H4 (cell line): ENCODE results near the gene RANBP17. TPM values are rescaled to one million over a fixed set of nuclear protein-coding genes. Genes with fewer than 3 reads are reported as not detected.
A peak's percentile ranks its signal among the peaks of the same experiment; 100 is the strongest.

ENCODE experiments used
- DNase-seq: peaks from one replicate; pipeline ENCODE4 v3.0.0-alpha.2; 2015; ENCODE audit warnings: low spot score
- total RNA-seq: library from RNA; depleted of rRNA; stranded (reverse); fragments of >200 nt; shearing (Covaris generic); gene quantifications from 2 replicates; pipeline ENCODE4 v1.2.3, GENCODE V29; 2014

The RANBP17 gene
- total RNA-seq, 1 experiment from 2014 or later: not detected

DNA sequence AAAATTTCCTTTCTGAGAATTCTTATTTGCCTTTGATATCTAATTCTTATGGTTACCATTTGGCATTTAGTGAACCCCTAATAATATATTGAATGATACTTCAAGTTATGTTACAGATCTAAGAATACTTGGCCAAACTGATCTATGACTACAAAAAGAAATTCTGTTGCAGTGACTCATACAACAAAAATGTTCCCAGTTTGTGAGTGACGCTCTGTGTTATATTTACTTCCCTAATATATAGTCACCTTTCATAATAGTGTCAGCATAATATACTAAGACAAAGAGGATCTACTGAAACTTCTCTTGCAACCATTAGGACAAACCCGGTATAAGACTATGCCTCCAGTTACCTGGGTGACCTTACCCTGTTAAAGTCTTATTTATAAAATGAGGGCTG, 230.4 kb downstream of the RANBP17 start:
- DNase-seq: no peak

DNA sequence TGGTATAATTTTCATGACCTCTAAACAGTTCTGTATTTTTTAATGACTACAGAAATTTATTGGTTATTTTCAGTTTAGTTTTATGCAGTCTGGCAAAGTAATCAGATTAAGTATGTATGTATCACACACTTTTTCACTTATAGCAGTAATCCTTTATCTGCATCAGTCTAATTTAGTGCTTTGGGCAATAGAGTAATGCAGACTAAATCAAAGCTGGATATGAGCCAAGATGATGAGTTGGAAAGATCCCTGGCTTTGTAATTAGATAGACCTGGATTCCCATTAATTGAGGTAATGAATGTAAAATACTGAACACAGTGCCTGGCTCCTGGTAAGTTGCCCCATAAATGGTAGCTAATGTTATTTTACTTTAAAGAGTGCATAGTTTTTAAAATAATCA, 231.8 kb downstream of the RANBP17 start:
- no peak for DNase-seq

DNA sequence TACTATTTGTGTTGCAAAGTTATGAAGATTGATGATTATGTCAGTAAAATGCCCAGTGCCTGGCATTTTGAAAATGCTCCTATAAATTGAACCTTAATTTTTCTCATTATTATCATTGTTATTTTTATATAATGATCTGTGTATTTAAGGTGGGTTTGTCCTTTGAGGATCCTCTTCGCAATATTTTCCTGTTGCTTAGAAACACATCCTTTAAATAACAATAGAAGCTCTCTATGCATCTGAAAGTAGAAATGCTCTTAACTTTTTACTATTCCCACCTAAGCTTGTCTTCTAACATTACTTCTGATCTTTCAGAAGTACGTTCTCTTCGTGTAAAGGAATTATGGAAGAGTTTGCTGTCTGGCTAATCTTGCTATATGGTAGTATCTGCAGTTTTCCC, 232.5 kb downstream of the RANBP17 start:
- DNase-seq: no peak

DNA sequence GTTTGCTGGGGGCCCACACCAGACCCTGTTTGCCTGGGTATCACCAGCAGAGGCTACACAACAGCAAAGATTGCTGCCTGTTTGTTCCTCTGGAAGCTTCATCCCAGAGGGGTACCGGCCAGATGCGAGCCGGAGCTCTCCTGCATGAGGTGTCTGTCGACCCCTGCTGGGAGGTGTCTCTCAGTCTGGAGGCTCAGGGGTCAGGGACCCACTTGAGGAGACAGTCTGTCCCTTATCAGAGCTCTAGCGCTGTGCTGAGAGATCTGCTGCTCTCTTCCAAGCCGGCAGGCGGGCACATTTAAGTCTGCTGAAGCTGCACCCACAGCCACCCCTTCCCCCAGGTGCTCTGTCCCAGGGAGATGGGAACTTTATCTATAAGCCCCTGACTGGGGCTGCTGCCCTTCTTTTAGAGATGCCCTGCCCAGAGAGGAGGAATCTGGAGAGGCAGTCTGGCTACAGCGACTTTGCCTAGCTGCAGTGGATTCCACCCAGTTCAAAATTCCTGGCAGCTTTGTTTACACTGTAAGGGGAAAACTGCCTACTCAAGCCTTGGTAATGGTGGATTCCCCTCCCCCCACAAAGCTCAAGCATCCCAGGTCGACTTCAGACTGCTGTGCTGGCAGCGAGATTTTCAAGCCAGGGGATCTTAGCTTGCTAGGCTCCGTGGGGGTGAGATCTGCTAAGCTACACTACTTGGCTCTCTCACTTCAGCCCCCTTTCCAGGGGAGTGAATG, 241.2 kb downstream of the RANBP17 start:
- DNase-seq: no peak

DNA sequence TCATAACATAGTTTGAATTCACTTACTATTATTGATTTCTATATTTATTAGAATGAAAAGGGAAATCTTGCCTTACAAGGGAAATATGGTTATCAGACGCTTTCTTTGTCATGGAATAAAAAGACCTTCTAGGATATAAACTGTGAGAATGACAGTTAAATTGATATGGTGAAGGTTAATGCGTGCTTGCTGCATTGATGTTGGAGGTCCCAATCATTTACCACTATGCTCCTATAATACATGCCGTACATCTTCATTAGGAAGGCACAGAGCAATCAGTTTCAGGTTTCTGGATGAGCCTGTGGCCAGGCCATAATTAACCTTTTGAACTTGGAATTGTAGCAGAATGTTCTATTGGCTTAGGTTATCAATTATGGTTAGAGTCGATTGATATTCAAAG, 245.9 kb downstream of the RANBP17 start:
- DNase-seq: no peak

DNA sequence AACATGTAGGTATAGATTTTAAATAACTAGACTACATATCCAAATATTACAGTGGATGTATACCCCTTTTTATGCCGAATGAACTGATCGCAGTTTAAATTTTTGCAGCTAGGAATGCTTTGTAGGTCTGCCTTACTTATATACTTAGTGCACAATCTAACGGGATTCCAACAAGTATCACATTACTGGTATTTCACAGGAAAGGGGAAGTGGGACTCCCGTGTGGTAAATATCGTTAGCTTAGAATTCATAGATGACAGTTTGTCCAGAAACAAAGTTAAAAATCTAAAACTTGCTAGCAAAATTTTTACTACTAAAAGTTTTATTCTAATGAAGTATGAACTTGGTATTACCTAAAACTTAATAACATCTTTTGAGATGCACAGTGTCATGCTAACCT, 253.7 kb downstream of the RANBP17 start:
- no peak for DNase-seq

DNA sequence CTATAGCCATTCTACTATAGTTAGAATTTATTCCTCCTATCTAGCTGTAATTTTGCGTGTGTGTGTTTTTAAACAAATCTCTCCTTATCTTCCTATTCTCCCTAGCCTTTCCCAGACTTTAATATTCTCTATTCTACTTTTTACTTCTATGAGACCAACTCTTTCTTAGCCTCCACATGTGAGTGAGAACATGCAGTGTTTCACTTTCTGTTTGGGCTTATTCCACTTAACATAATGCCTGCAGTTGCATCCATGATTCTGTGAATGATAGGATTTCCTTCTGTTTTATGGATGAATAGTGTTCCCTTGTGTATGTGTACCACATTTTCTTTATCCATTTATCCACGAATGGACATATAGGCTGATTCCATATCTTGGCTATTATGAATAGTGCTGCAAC, 254.9 kb downstream of the RANBP17 start:
- DNase-seq: no peak

DNA sequence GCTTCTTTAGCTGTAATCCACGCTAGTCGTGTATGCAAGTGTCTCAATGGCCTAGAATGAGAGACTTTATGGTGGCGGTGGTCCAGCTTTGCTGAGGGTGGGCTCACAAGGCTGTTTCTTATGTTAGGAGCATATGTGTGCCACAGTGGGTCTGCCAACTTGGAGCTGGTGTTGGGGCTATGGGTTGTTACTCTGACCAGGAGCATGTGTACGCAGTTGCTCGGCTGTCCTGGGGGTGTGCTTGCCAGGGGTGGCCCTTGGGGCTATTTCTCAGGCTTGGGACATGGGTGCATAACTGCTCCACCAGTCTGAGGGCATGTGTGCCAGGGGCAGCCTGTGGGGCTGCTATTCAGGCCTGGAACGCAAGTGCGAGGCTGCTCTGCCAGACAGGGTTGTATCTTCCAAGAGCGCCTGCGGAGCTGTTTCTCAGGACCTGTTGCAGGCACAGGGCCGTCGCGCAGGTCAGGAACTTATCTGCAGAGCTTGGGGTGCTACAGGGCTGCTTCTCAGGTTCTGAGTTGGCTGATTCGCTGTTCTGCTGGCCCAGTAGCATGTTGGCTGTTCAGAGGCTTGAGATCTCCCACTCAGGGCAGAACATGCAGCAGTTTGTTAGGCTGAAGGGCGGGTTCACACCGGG, 259.3 kb downstream of the RANBP17 start:
- no peak for DNase-seq

DNA sequence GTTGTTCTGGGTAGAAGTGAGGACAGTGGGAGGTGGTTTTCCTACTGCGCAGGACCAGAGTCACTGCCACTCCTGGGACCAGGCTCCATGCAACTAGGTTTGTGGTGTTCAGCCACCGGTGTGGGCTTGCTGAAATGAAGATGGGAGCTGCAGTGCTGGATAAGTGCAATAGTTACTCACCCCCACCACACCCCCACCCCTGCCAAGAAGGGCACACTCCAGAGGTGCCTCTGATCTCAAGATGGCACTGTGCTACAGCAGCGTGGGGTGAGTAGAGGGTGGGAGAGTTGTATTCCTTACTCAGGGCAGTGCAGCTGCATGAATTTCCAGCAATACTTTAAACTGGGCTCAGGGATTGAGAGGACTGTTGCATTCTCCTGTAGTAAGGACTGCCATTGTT, 259.8 kb downstream of the RANBP17 start:
- no peak for DNase-seq

DNA sequence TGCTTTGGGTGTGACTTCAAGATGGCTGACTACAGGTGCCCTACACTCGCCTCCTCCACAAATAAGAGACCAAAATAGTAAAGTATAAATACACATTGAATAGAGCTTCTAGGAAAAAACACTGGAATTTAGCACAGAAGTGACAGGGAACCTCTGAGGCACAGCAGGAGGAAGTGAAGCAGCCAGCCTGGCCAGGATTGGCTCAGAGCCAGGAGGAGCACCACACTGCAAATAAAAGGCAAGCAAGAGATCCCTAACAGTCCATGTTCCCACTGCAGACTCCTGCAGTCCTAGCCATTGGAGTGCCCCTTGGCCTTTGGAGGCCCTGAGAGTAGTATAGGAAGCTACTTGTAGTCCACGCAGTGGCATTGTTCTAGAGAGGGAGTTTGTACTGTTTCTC, 260.6 kb downstream of the RANBP17 start:
- DNase-seq: no peak

DNA sequence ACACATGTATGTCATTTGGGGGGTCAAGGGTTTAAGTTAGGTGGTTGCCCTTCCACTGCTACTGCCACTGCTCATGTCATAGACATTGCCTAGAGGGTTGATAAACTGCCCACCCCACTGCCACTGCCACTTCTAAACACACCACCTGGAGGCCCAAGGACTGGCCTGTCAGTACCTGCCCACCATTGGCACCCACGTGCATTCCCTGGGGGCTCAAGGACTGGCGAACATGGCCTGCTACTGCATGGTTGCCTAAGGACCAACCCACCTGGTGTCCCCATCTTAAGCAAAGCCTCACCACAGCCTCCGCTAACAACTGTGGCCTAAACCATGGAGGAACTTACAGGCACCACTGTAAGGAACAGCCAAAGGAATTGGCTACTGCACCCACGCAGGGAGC, 261.6 kb downstream of the RANBP17 start:
- no peak for DNase-seq

DNA sequence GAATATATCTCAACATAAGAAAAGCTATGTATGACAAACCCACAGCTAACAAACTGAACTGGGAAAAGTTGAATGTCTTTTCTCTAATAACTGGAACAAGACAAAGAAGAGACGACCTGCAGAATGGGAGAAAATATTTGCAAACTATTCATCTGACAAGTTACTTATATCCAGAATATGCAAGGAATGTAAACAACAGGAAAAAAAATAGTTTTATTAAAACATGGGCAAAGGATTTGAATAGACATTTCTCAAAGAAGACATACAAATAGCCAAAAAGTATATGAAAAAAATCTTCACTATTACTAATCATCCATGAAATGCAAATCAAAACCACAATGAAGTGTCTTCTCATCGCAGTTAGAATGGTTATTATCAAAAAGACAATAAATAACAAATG, 265.5 kb downstream of the RANBP17 start:
- DNase-seq: no peak

DNA sequence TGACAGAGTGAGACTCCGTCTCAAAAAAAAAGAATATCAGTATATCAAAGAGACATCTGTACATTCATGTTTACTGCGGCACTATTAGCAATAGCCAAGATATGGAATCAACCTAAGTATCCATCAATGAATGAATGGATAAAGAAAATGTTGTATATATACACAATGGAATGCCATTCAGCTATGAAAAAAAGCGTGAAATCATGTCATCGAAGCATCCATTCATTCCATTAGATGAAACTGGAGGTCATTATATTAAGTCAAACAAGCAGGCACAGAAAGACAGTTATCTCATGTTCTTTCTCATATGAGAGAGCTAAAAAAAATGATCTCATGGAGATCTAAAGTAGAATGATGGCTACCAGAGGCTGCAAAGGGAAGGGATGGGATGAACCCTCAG, 266.3 kb downstream of the RANBP17 start:
- no peak for DNase-seq

DNA sequence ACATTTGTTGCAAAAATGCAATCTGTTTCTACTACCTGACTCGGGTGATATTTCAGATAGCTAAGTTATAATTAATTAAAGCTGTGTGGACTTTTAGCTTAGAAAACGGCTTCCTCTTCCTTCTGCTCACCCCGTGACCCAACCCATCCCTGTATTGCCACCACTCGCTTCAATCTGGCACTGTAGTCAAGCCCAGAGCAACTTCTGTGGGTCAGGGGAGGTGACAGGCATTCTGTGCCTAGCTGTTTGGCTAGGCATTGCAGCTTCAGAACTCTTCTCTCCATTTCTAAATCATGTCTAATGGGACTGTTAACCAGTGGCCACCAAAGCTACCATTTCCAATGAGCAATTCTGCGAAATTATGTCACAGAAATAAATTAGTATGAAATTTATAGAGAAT, 267.5 kb downstream of the RANBP17 start:
- DNase-seq: no peak

DNA sequence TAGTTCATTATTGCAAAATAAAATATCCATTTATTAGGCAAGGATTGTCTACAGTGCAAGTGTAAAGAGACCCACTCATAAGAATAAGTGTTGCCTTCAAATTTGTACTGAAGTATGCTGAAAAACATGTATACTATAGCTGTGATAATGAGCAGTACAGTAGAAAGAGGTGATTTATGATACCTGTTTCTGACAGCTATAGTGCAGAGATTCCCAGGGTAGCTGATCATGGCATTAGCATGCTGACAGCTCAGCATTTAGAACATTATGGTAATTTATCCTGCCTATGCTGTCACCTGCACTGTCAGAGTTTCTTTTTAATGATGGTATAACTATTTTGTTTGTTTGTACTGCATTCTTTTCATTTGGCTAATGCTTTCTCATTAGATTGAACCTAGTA, 269.7 kb downstream of the RANBP17 start:
- DNase-seq: no peak

DNA sequence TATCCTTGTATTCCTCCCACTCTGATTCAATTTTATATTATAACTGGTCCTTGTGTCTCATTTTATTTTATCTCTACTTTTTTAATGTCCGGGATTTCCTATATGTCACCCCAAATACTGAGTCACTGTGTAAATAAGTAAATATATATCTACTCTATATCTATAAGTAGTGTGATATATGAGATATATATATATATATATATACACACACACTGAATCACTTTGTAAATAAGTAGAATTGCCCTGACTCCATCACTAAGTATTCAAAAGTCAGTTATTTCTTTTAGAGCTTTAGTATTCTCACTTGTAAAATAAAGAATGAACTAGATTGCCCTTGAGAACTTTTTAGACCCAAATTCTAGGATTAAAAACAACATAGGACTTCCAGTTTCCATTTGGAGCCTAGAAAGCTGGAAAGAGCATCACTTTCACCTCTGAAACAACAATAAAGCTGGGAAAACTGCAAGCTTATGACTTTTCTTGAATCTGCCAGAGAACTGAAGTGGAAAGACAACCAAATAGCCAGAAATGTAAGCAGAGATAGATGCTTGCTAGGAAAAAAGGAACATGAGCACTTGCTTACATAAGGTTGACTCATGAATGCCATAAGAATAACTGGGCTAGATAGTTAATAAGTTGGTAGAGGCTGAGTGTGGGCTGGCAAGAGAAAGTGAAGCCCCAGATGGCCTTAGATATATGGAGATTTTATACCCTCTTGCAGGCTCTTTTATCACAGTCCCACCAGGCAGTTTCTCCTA, 276.1 kb downstream of the RANBP17 start:
- DNase-seq: no peak

DNA sequence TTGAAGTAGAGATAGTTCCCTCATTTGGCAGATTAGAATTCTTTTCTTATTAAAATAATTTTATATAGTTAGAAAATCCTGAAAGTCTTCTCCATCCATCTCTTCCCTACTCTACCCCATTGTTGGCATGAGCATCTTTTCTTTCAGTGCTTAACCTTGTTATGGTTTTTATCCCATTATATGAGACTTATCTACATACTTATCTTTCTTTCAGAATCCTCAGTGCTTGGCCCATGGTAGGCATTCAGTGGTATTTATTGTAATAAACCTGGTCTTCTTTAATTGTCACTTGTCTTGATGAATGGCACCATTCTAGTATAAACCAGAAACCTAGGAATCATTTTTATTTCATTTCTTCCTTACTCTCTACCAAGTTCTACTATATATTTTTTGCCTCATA, 277.4 kb downstream of the RANBP17 start:
- DNase-seq: no peak

DNA sequence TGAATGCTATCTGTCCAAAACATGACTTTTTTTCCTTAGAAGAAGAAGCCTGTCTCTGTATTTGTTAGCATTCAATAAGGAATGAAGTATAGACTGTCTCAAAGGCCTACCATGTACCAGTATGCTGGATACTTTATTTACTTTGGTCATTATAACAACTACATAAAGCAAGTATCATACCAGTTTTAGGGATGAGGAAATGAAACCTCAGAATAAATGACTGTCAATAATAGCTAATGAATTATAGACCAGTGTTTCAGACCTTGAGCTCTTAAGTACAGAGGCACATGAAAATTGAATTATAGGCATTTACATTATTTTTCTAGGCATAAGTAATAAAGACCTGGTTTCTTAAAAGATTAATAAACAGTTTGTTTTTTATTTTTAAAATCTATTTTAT, 280.8 kb downstream of the RANBP17 start:
- DNase-seq: no peak

DNA sequence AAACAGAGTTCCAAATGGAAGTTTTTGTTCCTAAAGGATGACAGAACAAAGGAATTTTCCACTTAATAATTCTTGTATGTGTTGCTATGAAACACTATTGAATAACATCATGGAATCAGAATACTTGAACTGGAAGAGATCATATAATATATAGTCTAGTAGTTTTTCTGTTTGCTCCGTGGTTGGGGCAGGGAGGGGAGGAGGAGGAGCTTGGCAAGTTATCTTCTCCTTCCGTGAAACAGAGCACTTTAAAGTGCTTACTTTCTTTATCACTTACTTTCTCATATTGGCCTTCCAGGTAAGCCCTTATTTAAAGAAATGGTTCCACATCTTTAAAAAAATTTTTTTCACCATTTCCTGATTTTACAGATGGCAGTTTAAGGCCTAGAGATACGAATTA, 281.4 kb downstream of the RANBP17 start:
- no peak for DNase-seq

DNA sequence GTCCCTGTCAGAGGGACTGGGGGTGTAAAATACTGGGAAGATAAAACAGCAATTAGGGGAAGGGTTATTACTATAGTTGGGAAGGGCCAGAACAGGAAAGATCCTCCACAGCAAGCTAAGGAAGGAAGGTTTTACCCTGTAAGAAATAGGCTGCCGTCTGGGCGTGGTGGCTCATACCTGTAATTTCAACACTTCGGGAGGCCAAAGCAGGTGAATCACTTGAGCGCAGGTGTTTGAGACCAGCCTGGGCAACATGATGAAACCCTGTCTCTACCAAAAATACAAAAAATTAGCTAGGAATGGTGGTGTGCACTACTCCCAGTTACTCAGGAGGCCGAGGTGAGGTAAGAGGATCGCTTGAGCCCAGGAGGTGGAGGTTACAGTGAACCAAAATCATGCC, 282.1 kb downstream of the RANBP17 start:
- no peak for DNase-seq

DNA sequence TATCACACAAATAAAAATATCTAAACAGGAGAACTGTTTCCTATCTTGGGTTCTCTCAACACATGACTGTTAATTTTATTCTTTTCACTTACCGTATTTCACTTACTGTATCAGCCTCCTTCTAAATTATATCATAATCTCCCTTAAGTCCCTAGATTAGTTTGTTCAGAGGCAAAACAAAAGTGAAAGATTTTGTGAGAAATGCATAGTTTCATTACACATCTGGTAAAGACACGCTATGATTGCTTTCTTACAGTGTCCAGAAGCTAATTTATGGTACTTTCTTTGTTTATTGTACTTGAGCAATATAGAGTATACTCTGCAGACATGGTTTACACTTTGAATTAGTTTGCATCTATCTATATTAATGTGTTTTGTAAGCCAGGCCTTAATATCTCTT, 287.5 kb downstream of the RANBP17 start:
- DNase-seq: no peak

DNA sequence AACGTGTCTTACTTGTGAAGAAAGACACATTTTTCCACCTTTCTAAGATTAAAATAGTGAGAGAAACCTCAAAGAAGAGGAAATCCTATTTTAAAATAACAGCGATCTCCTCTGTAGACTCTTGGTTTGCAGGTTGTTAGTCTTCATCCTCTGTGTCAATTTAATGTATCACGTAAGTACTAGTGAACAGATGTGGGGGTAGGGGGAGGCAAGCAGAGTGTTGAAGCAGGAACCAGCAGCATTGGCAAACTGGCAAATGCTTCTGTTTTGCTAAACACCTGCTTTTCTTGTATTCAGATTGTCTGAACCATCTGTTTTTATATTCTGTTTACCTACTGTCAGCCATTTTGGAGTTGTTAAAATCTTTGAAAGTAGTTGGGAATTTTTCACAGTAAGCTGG, 288.0 kb downstream of the RANBP17 start:
- no peak for DNase-seq

DNA sequence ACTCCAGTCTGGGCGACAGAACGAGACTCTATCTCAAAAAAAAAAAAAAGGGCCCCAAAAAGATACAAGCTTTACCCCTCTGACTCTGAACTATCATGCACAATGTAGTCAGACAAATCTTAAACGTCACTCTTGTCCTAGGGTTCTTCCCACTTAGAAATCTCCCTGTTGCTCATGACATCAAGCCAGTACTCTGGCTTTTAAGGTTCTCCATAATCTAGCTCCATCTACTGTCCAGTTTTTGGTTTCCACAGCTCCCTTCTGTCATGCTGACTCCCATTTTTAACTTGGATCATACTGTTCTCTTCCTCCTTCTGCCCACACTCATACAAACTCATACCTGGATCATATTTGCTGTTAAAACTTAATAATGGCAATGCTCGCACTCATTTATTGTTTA, 290.6 kb downstream of the RANBP17 start:
- peak; percentile 30 for DNase-seq
